MM.1S (cell line): Measurements from ENCODE around the gene IER5.
A peak's percentile ranks its signal among the peaks of the same experiment; 100 is the strongest.

Experiments
- DNase-seq: peaks from one replicate; pipeline ENCODE4 v3.0.0-alpha.2; 2015
- H2AFZ ChIP-seq: fragments of 300-600 bp; sonication (generic); 2 replicates; pipeline ENCODE4 v1.6.0; 2016; ENCODE audit warnings: antibody characterized with exemption, low read length
- H3F3A ChIP-seq: fragments of 300-600 bp; sonication (generic); 2 replicates; pipeline ENCODE4 v1.6.1; 2016; ENCODE audit warnings: mild to moderate bottlenecking, antibody characterized with exemption, low read length, moderate library complexity, mixed read lengths; ENCODE audit not compliant: insufficient read depth
- H3K27ac ChIP-seq: fragments of 300-600 bp; sonication (generic); 2 replicates; pipeline ENCODE4 v1.5.1; 2016; ENCODE audit warnings: mild to moderate bottlenecking, low read length
- H3K27me3 ChIP-seq: fragments of 300-600 bp; sonication (generic); replicated peaks from 2 replicates; pipeline ENCODE4 v1.6.0; 2016; ENCODE audit warnings: low read length; ENCODE audit not compliant: insufficient read depth
- H3K36me3 ChIP-seq: fragments of 300-600 bp; sonication (generic); replicated peaks from 2 replicates; pipeline ENCODE4 v1.6.1; 2016; ENCODE audit warnings: mild to moderate bottlenecking, low read length, mixed read lengths; ENCODE audit not compliant: insufficient read depth
- H3K4me1 ChIP-seq: fragments of 300-600 bp; sonication (generic); 2 replicates; pipeline ENCODE4 v1.6.1; 2016; ENCODE audit warnings: low read length, mixed read lengths
- H3K4me2 ChIP-seq: fragments of 300-600 bp; sonication (generic); 2 replicates; pipeline ENCODE4 v1.6.0; 2016; ENCODE audit warnings: low read depth, low read length
- H3K4me3 ChIP-seq: fragments of 300-600 bp; sonication (generic); 2 replicates; pipeline ENCODE4 v1.5.1; 2016; ENCODE audit warnings: low read length, mixed read lengths
- H3K79me2 ChIP-seq: fragments of 300-600 bp; sonication (generic); 2 replicates; pipeline ENCODE4 v1.6.1; 2016; ENCODE audit warnings: mixed run types, low read length, mixed read lengths
- H3K9ac ChIP-seq: fragments of 300-600 bp; sonication (generic); 2 replicates; pipeline ENCODE4 v1.6.1; 2016; ENCODE audit warnings: low read length, mixed read lengths
- H3K9me2 ChIP-seq: fragments of 300-600 bp; sonication (generic); replicated peaks from 2 replicates; pipeline ENCODE4 v1.6.1; 2016; ENCODE audit warnings: mild to moderate bottlenecking, low read length, mixed read lengths; ENCODE audit not compliant: insufficient read depth
- H3K9me3 ChIP-seq: fragments of 300-600 bp; sonication (generic); replicated peaks from 2 replicates; pipeline ENCODE4 v1.6.1; 2016; ENCODE audit warnings: mild to moderate bottlenecking, low read length, mixed read lengths; ENCODE audit not compliant: insufficient read depth
- H4K20me1 ChIP-seq: fragments of 300-600 bp; sonication (generic); 2 replicates; pipeline ENCODE4 v1.6.1; 2016; ENCODE audit warnings: mild to moderate bottlenecking, low read length, moderate library complexity, mixed read lengths; ENCODE audit not compliant: insufficient read depth
- CTCF ChIP-seq: fragments of 300-600 bp; sonication (generic); IDR thresholded peaks from 2 replicates; pipeline ENCODE4 v1.5.1; 2016; ENCODE audit warnings: antibody characterized with exemption, low read length, mixed read lengths
- EZH2 ChIP-seq: fragments of 300-600 bp; sonication (generic); optimal IDR thresholded peaks from 2 replicates; pipeline ENCODE3; 2017; ENCODE audit warnings: low read depth, mild to moderate bottlenecking, antibody characterized with exemption, low read length, mixed read lengths
- EZH2phosphoT487 ChIP-seq: fragments of 300-600 bp; sonication (generic); IDR thresholded peaks from 2 replicates; pipeline ENCODE4 v1.6.1; 2018; ENCODE audit warnings: antibody characterized with exemption, low read length

Gene IER5

GRCh38 chr1:181133441-181133951, 45.0 kb downstream of the IER5 start:
- Histone ChIP-seq H3K4me3 (no peak overlapping the region), H3K27me3 (no peaks in the 10 kb centered on the region), H2AFZ (no peak overlapping the region), H3K79me2 (no peaks in the 10 kb centered on the region), H3K36me3 (no peaks in the 10 kb centered on the region), H3K4me2 (no peak overlapping the region), H3K4me1 (peaks cover 62% of the 10 kb centered on the region), H3K9ac (no peak overlapping the region), H3K9me2 (no peaks in the 10 kb centered on the region), H3K27ac (no peak overlapping the region), H3K9me3 (no peaks in the 10 kb centered on the region), H3F3A (peaks cover 36% of the 10 kb centered on the region), H4K20me1 (no peaks in the 10 kb centered on the region)
- no peak for TF ChIP-seq EZH2phosphoT487
- no peak for TF ChIP-seq EZH2
- no peak for TF ChIP-seq CTCF
- DNase-seq = no peak

GRCh38 chr1:181133969-181134418, 45.5 kb downstream of the IER5 start:
- H3K4me2 ChIP-seq = no peak overlapping the region; the same call in 1 of the 2 replicates

GRCh38 chr1:181134543-181135436, 46.3 kb downstream of the IER5 start:
- Histone ChIP-seq H3K9ac (peak overlapping the region; percentile 63), H3K27ac (peak overlapping the region; percentile 89), H3K4me3 (peak overlapping the region; percentile 54), H3K79me2 (no peaks in the 10 kb centered on the region), H3F3A (peaks cover 29% of the 10 kb centered on the region), H3K4me1 (peaks cover 49% of the 10 kb centered on the region), H3K9me3 (no peaks in the 10 kb centered on the region), H2AFZ (peak overlapping the region; percentile 47), H3K4me2 (peak overlapping the region; percentile 99), H3K36me3 (no peaks in the 10 kb centered on the region), H3K9me2 (no peaks in the 10 kb centered on the region), H3K27me3 (no peaks in the 10 kb centered on the region), H4K20me1 (no peaks in the 10 kb centered on the region)
- TF ChIP-seq EZH2phosphoT487 (no peak), CTCF (no peak), EZH2 (no peak)
- DNase-seq = peak; percentile 91

More at GRCh38 chr1:181133969-181134418, 45.5 kb downstream of the IER5 start:
- Histone ChIP-seq H3F3A (peaks cover 33% of the 10 kb centered on the region), H3K4me1 (peaks cover 57% of the 10 kb centered on the region), H3K79me2 (no peaks in the 10 kb centered on the region), H2AFZ (no peak overlapping the region), H3K9me3 (no peaks in the 10 kb centered on the region), H3K27ac (no peak overlapping the region; the same call in 1 of the 2 replicates), H3K9ac (no peak overlapping the region), H3K4me3 (no peak overlapping the region), H4K20me1 (no peaks in the 10 kb centered on the region), H3K36me3 (no peaks in the 10 kb centered on the region), H3K9me2 (no peaks in the 10 kb centered on the region), H3K27me3 (no peaks in the 10 kb centered on the region)
- TF ChIP-seq CTCF = no peak
- TF ChIP-seq EZH2 = no peak
- no peak for TF ChIP-seq EZH2phosphoT487
- DNase-seq = no peak
